ENCODE data around the gene FOLH1.
"Not testable (repeated sequence)": the region's sequence is repeated elsewhere in the genome, so short reads cannot be mapped to it uniquely, and the experiment has no call there.

FOLH1 gene

GRCh38 chr11:49208006-49208721 is at the start of gene FOLH1:
FOLH1 (minus strand) TSS chr11:49208602; CDS start chr11:49208409, 193 bp downstream.
- no peak for DNase-seq

- DNase-seq, result not testable (repeated sequence)
Measured at GRCh38 chr11:49255148-49255547, 46.7 kb upstream of the FOLH1 start.

DNA sequence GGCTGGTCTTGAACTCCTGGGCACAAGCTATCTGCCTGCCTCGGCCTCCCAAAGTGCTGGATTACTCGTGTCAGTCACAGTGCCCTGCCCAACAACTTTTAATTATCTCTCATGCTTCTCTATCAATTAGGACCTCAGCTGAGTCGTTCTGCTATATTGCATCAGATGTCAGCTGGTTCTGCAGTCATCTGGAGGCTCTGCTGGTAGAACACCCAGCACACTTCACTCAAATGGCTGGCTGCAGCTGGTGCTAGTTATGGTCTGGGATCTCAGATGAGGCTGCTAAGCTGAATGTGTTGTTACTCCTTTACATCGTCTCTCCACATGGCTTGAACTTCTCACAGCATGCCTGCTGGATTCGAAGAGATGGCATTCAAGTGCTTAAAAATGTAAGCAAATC is 42.8 kb upstream of the FOLH1 start:
- DNase-seq, result not testable (repeated sequence)

GRCh38 chr11:49250398-49251115 is 42.2 kb upstream of the FOLH1 start:
- not testable (repeated sequence) for DNase-seq

DNA sequence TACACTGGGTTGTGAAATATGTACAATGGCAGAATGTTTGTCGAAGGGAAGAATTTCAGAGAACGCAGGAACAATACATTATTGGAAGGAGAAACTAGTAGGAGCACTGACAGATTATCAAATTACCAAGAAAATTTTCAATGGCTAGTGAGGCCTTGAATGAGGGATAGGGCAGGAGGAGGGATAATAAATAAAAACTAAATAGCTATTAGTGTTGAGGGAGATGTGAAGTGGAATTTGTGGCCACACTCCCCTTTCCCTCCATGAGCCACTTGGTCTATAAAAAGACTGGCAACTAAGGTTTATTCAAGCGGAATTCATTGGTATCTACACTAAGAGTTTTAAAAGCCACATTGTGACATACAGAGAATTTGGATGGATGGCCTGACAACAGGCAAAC is 41.0 kb upstream of the FOLH1 start:
- not testable (repeated sequence) for DNase-seq

DNA sequence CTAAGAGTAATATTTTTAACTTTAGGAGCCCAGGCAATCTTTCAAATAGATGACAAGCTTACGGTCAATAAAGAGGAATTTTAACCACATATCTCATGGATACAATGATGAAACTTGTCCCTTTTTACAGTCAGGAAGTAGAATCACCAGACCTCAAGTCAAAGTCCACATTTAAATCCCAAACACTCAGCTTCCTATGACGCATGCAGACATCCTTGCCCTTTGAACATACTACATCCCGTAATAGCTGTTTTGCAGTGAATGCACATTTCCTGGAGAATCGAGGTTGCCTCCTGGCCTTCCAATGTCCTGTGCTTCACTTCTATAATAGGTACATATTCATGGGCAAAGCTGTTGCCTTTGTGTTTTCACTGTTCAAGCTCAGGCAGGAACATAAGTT is 25.3 kb upstream of the FOLH1 start:
- not testable (repeated sequence) for DNase-seq

DNA sequence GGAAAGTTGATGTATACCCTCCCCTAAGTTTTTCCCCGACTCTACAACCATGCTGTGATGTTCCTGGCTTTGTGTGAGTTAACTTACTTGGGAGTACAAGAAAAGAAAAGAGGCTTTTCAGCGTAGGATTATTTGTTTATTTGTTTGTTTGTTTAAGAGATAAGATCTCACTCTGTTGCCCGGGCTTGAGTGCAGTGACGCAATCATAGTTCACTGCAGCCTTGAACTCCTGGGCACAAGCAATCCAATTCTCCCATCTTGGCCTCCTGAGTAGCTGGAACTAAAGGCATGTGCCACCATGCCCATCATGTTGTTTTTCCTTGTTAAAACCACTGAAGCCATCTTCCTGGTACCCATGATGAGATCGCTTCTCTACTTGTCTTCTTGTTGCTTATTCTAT is 24.6 kb upstream of the FOLH1 start:
- DNase-seq, result not testable (repeated sequence)

GRCh38 chr11:49231725-49232124 is 23.3 kb upstream of the FOLH1 start:
- DNase-seq, result not testable (repeated sequence)

DNA sequence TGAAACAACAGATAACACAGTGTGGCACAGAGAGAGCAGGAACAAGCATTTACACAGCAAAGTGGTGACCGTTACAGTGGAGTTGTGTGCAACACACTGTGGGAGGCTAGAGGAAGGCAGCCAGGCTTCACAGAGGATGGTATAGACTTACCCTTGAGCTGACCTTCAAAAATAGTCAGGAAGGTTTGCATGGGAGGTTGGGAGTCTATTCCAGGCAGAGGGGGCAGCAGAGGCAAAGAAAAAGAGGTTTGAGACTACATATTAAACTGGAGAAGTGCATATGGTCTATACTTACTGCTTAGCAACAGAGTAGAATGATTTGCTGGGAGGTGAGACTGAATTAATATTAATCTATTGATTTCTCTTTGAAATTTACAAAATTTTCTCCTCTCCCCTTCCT is 22.1 kb upstream of the FOLH1 start:
- DNase-seq, result not testable (repeated sequence)

- DNase-seq, result not testable (repeated sequence)
Measured at GRCh38 chr11:49230001-49230400, 21.6 kb upstream of the FOLH1 start.

- not testable (repeated sequence) for DNase-seq
Measured at GRCh38 chr11:49229136-49229535, 20.7 kb upstream of the FOLH1 start.

- not testable (repeated sequence) for DNase-seq
Measured at GRCh38 chr11:49225255-49225785, 16.9 kb upstream of the FOLH1 start.

DNA sequence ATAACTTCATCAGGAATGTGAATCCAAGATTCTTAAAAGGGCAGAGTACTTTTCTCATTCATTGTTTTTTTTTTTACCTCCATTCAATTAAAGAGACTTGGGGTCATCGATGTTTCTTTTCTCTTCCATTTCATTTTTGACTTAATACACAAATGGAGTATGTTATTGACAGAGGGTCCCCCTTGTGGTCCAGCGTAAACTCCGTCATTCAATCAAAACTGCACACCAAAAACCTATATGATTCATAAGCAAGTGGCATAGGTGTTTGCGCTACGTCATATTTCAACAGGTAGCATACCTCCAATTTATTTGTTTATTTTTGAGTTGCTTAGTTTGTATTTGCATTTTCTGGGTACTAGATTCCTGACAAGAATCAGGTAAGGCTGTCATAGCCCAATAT is 12.7 kb upstream of the FOLH1 start:
- no peak for DNase-seq

DNA sequence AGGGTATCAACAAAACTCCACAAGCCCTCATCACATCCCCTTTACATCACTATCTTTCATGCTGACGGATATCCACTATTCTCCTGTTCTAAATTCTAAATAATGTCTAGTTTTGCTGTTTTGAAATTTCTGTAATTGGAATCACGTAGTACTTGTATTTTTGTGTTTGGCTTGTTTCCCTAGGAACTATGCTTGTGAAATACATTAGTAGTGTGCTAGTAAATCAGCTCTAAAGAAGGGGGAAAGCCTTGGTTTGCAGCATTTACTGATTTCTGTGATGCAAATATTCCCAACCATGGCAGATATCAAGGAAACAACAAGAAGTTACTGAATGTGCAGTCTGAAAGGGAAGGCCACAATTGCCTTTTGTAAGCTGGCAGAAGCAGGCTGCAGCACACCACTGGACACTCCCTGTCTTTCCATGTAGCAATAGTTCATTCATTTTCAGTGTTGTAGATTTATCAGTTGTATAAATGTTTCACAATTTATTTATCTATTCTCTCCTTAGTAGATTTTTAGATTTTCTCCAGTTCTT is 4.7 kb upstream of the FOLH1 start:
- no peak for DNase-seq

- DNase-seq, result not testable (repeated sequence)
Measured at GRCh38 chr11:49206999-49207398, 1.4 kb downstream of the FOLH1 start.

GRCh38 chr11:49202287-49202976 is 6.0 kb downstream of the FOLH1 start:
- no peak for DNase-seq

- not testable (repeated sequence) for DNase-seq
Measured at GRCh38 chr11:49196775-49197174, 11.6 kb downstream of the FOLH1 start.

- not testable (repeated sequence) for DNase-seq
Measured at GRCh38 chr11:49196002-49196401, 12.4 kb downstream of the FOLH1 start.

GRCh38 chr11:49190287-49190686 is 18.1 kb downstream of the FOLH1 start:
- not testable (repeated sequence) for DNase-seq

DNA sequence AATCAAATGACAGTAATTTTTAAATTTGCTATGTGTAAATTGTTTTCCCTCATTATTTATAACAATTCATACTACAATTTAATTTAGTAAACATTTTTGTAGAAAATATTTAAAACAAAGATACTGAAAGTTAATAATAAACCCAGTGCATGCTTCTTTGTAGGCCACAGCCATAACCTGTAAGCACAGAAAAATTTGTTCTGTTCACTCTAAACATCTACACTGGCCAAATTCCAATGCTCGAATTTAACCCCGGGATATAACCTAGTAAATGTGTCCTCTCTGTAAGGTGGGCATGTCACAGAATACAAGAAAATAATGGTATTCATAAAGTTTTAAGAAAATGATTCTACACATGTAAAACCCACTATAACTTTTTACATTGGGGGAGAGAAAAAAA is 22.2 kb downstream of the FOLH1 start:
- DNase-seq, result not testable (repeated sequence)

GRCh38 chr11:49185597-49185996 is 22.8 kb downstream of the FOLH1 start:
- DNase-seq, result not testable (repeated sequence)

- not testable (repeated sequence) for DNase-seq
Measured at GRCh38 chr11:49184756-49185155, 23.6 kb downstream of the FOLH1 start.

- DNase-seq, result not testable (repeated sequence)
Measured at GRCh38 chr11:49177936-49178335, 30.5 kb downstream of the FOLH1 start.
